Measurements from ENCODE around the gene CORO7. TPM values are rescaled to one million over a fixed set of nuclear protein-coding genes. Genes with fewer than 3 reads are reported as not detected.

Gene CORO7
- total RNA-seq, 1 experiment from 2014 or later = 18.6 TPM

DNA sequence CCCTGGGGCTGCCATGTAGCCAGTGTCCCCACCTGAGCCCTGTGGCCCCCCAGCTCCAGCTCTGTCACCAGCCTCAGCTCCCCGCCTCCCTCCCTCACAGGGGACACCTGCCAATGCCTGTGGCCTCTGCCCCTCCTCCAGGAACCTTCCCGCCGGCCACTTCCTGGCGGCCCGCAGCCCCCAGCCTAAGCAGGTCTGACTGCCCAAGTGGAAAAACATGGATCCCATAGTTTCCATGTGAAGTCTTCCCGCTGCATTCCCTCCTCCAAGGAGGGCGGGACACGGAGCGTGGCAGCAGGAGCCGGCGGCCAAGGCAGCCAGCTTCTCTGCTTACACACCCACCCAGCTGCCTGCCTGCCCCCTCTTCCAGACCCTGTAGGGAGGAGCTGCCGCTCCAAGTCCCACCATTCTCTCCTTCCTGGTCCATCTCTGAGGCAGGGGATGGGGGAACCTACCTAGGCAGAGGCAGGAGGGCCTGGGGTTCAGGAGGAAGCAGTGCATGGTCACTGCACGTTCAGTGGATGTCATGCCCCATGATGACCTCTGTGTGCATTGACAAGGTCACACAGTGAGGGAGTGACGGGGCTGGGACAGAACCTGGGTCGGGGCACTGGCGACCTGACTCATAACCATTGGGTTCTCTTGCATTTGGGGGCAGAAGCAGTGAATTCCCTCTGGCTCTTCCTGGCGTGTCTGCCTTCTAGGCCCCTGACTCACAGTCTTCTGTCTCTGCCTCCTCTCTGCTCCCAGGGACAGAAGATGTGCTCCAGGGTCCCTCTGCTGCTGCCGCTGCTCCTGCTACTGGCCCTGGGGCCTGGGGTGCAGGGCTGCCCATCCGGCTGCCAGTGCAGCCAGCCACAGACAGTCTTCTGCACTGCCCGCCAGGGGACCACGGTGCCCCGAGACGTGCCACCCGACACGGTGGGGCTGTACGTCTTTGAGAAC lies 36.0 kb downstream of the CORO7 start:
- Histone ChIP-seq H3K4me1 (replicated peaks) (peaks cover 49% of the 10 kb centered on the region), H3K27ac (no peak overlapping the region)
- DNase-seq (ENCODE audit: low read depth in 1 of 2, low spot score in 2 of 2) = no peak

GRCh38 chr16:4378999-4379690 lies 37.3 kb downstream of the CORO7 start:
- no peaks in the 10 kb centered on the region for H3K9me3 ChIP-seq (replicated peaks)
- DNase-seq (ENCODE audit: low read depth in 1 of 2, low spot score in 2 of 2) = no peak
- H3K27ac ChIP-seq = no peak overlapping the region
- H3K4me3 ChIP-seq = no peak overlapping the region
- peaks cover 52% of the 10 kb centered on the region for H3K4me1 ChIP-seq (replicated peaks)
- H3K27me3 ChIP-seq (replicated peaks) = no peaks in the 10 kb centered on the region
- H3K36me3 ChIP-seq = peaks cover 84% of the 10 kb centered on the region

More for the DNA sequence above, 36.0 kb downstream of the CORO7 start:
- Histone ChIP-seq H3K36me3 (peaks cover 86% of the 10 kb centered on the region), H3K4me3 (no peak overlapping the region), H3K9me3 (replicated peaks) (no peaks in the 10 kb centered on the region), H3K27me3 (replicated peaks) (no peaks in the 10 kb centered on the region)

DNA sequence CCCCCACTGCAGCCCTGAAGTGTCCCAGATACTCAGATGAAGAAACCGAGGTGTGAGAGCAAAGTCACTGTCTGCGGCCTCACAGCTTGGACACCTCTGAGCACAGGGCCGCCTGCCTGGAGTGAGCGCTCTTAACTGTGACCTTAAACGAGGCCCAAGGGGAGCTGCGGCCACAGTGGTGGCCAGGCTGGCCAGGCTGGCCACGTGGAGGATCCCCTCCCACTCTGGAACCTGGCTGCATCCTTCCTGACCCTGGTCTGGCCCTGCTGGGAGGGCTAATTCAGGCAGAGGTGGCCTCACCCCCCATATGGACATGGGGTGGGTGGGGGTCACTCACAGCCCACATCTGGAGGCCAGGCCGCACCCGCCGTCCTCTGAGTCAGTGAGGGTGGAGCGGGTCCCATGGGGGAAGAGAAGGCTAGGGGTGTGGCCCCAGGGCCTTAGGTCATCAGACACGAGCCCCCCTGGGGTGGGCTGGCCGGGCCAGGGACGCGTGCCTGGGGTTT lies 38.2 kb downstream of the CORO7 start:
- H3K9me3 ChIP-seq (replicated peaks) = no peaks in the 10 kb centered on the region
- no peak overlapping the region for H3K27ac ChIP-seq
- DNase-seq (ENCODE audit: low read depth in 1 of 2, low spot score in 2 of 2) = no peak
- no peaks in the 10 kb centered on the region for H3K27me3 ChIP-seq (replicated peaks)
- peaks cover 57% of the 10 kb centered on the region for H3K4me1 ChIP-seq (replicated peaks)
- H3K4me3 ChIP-seq = no peak overlapping the region
- H3K36me3 ChIP-seq = peaks cover 76% of the 10 kb centered on the region

DNA sequence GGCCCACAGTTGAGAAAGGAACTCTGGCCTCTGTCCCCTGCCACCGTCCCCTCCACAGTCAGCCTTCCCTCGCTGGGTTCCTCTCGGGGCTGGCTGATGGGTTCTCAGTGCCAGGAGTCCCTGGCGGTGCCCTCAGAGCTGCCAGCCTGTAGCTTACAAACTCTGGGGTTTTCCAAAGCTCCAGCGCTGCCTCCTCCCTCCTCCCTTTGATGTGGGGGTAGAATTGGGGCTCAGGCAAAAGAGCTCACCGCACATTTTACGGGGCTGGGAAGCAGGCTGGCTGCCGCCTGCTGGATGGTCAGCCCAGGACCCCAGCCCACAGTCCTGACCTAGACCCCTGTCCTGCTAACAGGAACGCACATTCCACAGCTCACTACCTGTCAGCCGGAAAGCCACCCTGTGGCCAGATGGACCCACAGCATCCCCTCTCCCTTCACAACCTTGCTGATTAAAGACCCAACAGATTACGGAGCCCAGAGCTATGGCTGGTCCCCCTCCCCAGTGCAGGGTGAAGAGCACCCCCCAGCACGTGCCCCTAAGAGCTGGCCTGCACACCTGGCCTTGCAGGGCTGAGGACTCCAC lies 38.7 kb downstream of the CORO7 start:
- H3K27me3 ChIP-seq (replicated peaks) = no peaks in the 10 kb centered on the region

DNA sequence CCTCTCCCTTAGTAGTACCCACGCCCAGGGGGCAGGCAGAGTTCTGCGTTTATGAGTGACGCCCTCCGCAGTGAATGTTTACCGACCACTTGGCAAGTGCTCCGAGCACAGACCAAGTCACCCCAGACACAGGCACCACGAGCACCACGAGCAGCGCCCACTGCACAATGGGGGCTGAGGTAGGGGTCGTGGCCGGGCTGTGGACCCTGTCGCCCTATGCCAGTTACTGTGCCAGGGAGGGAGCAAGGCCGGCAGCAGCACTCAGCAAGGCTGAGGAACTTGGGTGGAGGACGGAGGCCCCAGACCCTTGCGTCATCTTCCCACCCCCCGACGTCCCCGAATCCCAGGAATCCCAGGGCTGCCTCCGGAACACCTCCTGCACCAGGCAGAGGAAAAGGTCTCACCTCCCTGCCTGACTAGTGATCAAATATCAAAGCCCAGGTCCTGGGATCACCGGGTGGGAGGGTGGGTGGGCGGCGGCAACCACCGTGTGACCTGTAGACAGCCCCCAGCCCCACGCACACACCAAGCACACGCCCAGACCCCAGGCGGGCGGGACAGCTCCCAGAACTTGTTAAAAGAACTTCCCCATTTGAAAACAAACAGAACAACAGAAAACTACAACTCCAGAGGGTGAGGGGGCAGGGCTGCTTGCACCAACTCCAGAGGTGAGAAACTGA lies 39.4 kb downstream of the CORO7 start:
- DNase-seq (ENCODE audit: low read depth in 1 of 2, low spot score in 2 of 2) = no peak
- Histone ChIP-seq H3K36me3 (peaks cover 65% of the 10 kb centered on the region), H3K27ac (peak overlapping the region; percentile 80; the same call in 1 of the 2 replicates), H3K9me3 (replicated peaks) (no peaks in the 10 kb centered on the region), H3K4me1 (replicated peaks) (peaks cover 69% of the 10 kb centered on the region), H3K27me3 (replicated peaks) (no peaks in the 10 kb centered on the region), H3K4me3 (no peak overlapping the region)

More for the DNA sequence above, 38.7 kb downstream of the CORO7 start:
- Histone ChIP-seq H3K9me3 (replicated peaks) (no peaks in the 10 kb centered on the region), H3K4me1 (replicated peaks) (peaks cover 63% of the 10 kb centered on the region), H3K4me3 (no peak overlapping the region), H3K36me3 (peaks cover 71% of the 10 kb centered on the region), H3K27ac (no peak overlapping the region)
- DNase-seq (ENCODE audit: low read depth in 1 of 2, low spot score in 2 of 2) = no peak

DNA sequence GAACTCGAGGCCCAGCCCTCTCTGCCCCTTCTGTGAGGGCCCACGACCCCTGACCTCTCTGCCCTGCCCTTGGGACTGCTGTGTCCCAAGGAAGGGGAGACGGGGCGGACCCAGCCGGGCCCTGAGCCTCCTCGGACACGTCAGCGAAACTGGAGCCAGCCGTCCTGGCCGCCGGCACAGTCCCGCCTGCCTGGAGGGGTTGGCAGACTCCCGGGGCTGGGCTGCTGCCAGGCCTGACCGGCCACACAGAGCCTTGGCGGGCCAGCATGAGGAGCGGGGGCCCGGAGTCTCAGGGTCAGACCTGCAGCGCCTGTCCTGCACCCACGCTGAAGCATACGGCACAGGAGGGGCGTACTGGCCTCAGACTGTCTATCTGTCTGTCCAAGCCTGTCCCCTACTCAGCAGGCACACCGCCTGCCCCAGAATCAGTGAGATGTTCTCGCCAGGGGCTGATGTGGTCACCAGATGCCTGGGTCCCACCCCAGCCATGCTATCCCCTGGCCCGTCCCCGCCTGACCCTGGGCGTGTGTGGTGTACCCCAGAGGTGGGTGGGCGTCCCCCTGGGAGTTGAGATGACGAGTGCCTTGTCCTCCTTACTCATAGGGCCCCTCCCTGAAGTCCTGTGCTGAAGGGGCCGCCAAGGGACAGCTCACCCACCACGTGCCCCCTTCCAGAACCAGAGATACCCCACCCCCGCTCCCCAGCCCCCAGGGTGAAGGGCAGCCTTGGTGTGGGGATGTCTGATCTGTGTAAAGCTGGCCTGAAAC lies 40.1 kb downstream of the CORO7 start:
- Histone ChIP-seq H3K27me3 (replicated peaks) (no peaks in the 10 kb centered on the region), H3K4me1 (replicated peaks) (peaks cover 72% of the 10 kb centered on the region), H3K27ac (peak overlapping the region; percentile 80), H3K36me3 (peaks cover 58% of the 10 kb centered on the region), H3K4me3 (no peak overlapping the region), H3K9me3 (replicated peaks) (no peaks in the 10 kb centered on the region)
- peak; percentile 81 to 93 for DNase-seq (ENCODE audit: low read depth in 1 of 2, low spot score in 2 of 2)

DNA sequence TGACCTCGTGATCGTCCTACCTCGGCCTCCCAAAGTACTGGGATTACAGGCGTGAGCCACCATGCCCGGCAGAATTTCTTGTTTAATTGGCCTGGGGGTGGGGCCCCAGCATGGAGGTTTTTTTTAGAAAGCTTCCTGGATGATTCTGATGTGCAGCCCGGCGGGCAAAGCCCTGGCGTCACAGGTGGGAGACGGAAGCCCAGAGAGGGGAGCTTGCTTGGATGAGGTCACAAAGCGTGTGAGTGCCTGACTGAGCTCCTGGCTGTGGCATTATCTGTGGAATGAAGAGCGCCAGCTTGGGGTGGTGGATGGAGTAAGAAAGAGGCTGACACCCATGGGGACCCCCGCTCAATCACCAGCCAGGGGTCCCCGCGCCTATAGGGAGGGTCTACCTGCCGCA lies 40.7 kb downstream of the CORO7 start:
- H3K36me3 ChIP-seq = peaks cover 52% of the 10 kb centered on the region
- no peaks in the 10 kb centered on the region for H3K9me3 ChIP-seq (replicated peaks)
- H3K27me3 ChIP-seq (replicated peaks) = no peaks in the 10 kb centered on the region
- H3K4me3 ChIP-seq = no peak overlapping the region
- H3K4me1 ChIP-seq (replicated peaks) = peaks cover 78% of the 10 kb centered on the region
- H3K27ac ChIP-seq = peak overlapping the region; percentile 80
- no peak for DNase-seq (ENCODE audit: low read depth in 1 of 2, low spot score in 2 of 2)

DNA sequence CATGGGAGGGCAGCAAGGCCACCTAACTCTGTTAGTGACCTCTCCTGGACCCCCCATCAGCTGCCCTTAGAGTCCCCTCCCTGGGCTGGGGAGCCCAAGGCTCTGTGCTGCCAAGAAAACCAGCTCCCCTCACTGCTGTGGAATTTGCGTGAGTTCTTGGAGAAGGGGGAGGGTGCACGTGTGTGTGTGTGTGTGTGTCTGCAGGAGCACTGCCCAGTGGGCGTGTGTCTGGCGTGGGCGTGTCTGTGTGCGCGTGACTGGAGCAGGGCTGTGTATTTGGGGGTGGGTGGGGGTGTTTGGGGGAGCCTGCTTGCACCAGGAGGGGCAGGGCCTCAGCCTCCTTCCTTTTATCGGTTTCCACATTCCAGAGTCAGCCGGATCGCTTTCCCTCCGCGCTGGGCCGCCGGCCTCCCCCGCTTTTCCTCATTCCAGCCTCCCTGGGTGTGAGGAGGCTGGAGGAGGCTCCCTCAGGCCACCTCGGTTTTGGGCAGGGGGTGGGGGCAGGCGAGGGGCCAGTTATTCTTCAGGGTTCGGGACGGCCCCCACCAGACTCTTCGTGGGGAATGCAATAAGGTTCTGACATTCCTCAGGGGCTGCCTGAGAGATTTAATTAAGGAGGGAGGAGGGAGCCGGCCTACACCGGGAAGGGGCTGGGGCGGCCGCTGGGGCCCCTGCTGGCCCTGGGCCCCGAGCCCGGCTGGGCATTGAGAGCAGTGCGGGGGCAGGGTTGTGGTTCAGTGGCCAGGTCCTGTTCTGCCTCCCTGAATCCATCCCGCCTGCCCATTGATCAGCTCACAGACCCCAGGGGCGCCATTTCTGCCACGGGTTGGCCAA lies 42.3 kb downstream of the CORO7 start:
- H3K27ac ChIP-seq = peak overlapping the region; percentile 66
- peak; percentile 87 to 92 for DNase-seq (ENCODE audit: low read depth in 1 of 2, low spot score in 2 of 2)
- H3K36me3 ChIP-seq = peaks cover 41% of the 10 kb centered on the region
- no peaks in the 10 kb centered on the region for H3K27me3 ChIP-seq (replicated peaks)
- H3K4me3 ChIP-seq = peak overlapping the region; percentile 57
- peaks cover 90% of the 10 kb centered on the region for H3K4me1 ChIP-seq (replicated peaks)
- H3K9me3 ChIP-seq (replicated peaks) = no peaks in the 10 kb centered on the region

DNA sequence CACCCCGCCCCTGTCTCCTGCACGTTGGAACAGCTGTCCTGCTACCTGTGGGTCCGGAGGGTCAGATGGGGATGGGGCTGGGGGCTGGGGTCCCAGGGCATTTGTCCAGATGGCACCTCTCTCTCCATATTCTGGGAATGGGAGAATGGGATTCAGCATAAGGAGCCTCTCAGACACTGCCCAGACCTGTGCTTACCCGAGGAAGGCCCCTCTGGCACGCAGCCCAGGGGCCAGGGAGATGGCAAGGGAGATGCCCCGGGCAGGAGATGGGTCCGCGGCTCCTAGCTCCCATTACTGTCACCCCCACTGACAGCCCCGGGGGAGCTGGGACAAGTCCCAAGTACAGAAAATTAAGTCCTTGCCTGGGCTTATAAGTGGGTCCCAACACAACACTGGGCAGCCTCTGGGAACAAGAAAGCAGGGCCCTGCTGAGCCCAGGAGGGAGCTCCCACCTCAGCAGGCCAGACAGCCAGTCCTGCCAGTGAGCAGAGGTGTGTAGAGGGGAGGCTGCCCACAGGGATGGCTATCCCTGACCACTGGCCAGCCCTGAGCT lies 43.0 kb downstream of the CORO7 start:
- Histone ChIP-seq H3K4me1 (replicated peaks) (peaks cover 90% of the 10 kb centered on the region), H3K27me3 (replicated peaks) (no peaks in the 10 kb centered on the region), H3K27ac (peak overlapping the region; percentile 66), H3K9me3 (replicated peaks) (no peaks in the 10 kb centered on the region), H3K36me3 (peaks cover 34% of the 10 kb centered on the region), H3K4me3 (peak overlapping the region; percentile 57)
- DNase-seq (ENCODE audit: low read depth in 1 of 2, low spot score in 2 of 2) = no peak

DNA sequence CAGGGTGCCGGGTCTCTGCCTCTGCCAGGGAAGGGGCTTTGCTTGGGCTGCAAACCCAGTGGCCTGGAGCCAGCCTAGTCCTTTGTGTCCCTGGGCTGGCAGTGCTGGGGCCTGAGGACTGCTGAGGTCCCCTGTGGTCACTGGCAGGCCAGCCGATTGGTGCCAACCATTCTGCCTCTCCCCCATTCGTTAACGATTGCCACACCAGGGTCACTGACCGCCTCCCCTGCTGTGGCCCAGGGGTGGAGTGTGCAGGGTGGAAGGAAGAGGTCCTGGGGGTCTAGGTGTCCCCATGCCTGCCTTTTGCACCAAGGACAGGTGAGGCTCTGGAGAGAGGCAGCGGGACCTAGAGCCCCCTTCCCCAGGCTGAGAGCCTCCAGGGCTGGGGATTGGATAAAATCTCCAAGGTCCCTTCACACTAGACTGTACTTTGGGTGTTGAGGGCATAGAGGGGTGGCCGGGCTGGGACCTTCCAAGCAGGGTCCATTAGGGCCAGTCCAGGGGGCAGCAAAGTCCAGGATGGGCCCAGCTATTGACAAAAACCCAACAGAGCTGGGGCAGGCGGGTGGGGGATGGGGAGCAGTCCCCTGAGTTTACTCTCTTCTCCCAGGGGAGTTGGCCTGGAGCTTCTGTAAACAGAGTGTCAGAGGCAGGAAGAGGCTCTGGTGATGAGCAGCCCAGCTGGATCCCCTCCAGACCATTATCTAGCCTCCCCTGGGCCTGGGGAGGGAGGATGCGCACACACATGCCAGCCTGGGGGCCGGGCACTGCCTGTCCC lies 43.6 kb downstream of the CORO7 start:
- DNase-seq (ENCODE audit: low read depth in 1 of 2, low spot score in 2 of 2) = peak; percentile 86 to 93
- peaks cover 83% of the 10 kb centered on the region for H3K4me1 ChIP-seq (replicated peaks)
- peak overlapping the region; percentile 66 for H3K27ac ChIP-seq
- peak overlapping the region; percentile 57 for H3K4me3 ChIP-seq
- no peaks in the 10 kb centered on the region for H3K9me3 ChIP-seq (replicated peaks)
- H3K27me3 ChIP-seq (replicated peaks) = no peaks in the 10 kb centered on the region
- peaks cover 28% of the 10 kb centered on the region for H3K36me3 ChIP-seq

GRCh38 chr16:4372001-4372577 lies 44.3 kb downstream of the CORO7 start:
- peak overlapping the region; percentile 7 for H3K27ac ChIP-seq
- H3K4me1 ChIP-seq (replicated peaks) = peaks cover 76% of the 10 kb centered on the region
- peak; percentile 51 to 71 for DNase-seq (ENCODE audit: low read depth in 1 of 2, low spot score in 2 of 2)
- H3K27me3 ChIP-seq (replicated peaks) = no peaks in the 10 kb centered on the region
- H3K9me3 ChIP-seq (replicated peaks) = no peaks in the 10 kb centered on the region
- peaks cover 23% of the 10 kb centered on the region for H3K36me3 ChIP-seq
- peak overlapping the region; percentile 57 for H3K4me3 ChIP-seq

All from SJSA1 (cell line).